IMR-90 (cell line): Measurements from ENCODE around the gene KCTD16. TPM values are rescaled to one million over a fixed set of nuclear protein-coding genes. Genes with fewer than 3 reads are reported as not detected.

ENCODE experiments used
- ATAC-seq: fragments of 200-7000 bp; cut with Tn5 transposase; 2 replicates; pipeline ENCODE4 v1.9.1; 2020; ENCODE audit warnings: low read depth, mild to moderate bottlenecking, moderate library complexity
- BruUV-seq: library from RNA; stranded (reverse); fragments of 400-500 nt; replicated peaks from 2 replicates; lab custom pipeline; 2021; lab: Mats Ljungman, UMichigan
- CTCF ChIA-PET: fragments of 300-600 bp; formaldehyde crosslinking; extraction: SDS; loops from one replicate; lab custom pipeline; 2021; ENCODE audit warnings: antibody characterized with exemption; lab: Yijun Ruan, JAX
- POLR2A ChIA-PET: fragments of 300-600 bp; sonication (Branson Sonifier 250); formaldehyde crosslinking; loops from one replicate; lab custom pipeline; 2022; ENCODE audit warnings: antibody characterized with exemption; ENCODE audit not compliant: unreplicated experiment; lab: Charles Lee
- DNase-seq: peaks from one replicate; pipeline ENCODE4 v3.0.0; 2013
- H2AFZ ChIP-seq: replicated peaks from 2 replicates; pipeline ENCODE3; 2013; ENCODE audit warnings: low read length, mild to moderate bottlenecking; ENCODE audit not compliant: poor library complexity
- H2AK5ac ChIP-seq: 2 replicates; pipeline ENCODE4 v1.6.1; 2013; ENCODE audit warnings: low read depth, low read length, inconsistent platforms
- H2AK9ac ChIP-seq: replicated peaks from 2 replicates; pipeline ENCODE3; 2013; ENCODE audit warnings: mild to moderate bottlenecking, low read depth, low read length, moderate library complexity; ENCODE audit not compliant: poor library complexity
- H2BK120ac ChIP-seq: 2 replicates; pipeline ENCODE4 v1.6.1; 2013; ENCODE audit warnings: low read depth, low read length, inconsistent platforms
- H2BK15ac ChIP-seq: 3 replicates; pipeline ENCODE4 v1.6.1; 2013; ENCODE audit warnings: low read depth, low read length, inconsistent platforms
- H2BK20ac ChIP-seq: 2 replicates; pipeline ENCODE4 v1.6.1; 2013; ENCODE audit warnings: low read depth, mild to moderate bottlenecking, inconsistent platforms, low read length, moderate library complexity
- H2BK5ac ChIP-seq: 2 replicates; pipeline ENCODE4 v1.6.1; 2013; ENCODE audit warnings: mild to moderate bottlenecking, low read depth, low read length, inconsistent platforms; ENCODE audit not compliant: poor library complexity, severe bottlenecking
- H3K14ac ChIP-seq: replicated peaks from 2 replicates; pipeline ENCODE4 v1.6.1; 2013; ENCODE audit warnings: low read depth, low read length, inconsistent platforms
- H3K18ac ChIP-seq: 2 replicates; pipeline ENCODE4 v1.6.1; 2013; ENCODE audit warnings: low read depth, low read length, control low read depth
- H3K23ac ChIP-seq: 2 replicates; pipeline ENCODE4 v1.6.1; 2013; ENCODE audit warnings: low read depth, low read length, inconsistent platforms
- H3K27ac ChIP-seq: 2 replicates; pipeline ENCODE4 v1.5.1; 2013; ENCODE audit warnings: mild to moderate bottlenecking, control low read depth, low read length; ENCODE audit not compliant: insufficient read depth
- H3K27me3 ChIP-seq: 2 replicates; pipeline ENCODE4 v1.6.1; 2013; ENCODE audit warnings: low read length; ENCODE audit not compliant: control insufficient read depth, insufficient read depth
- H3K36me3 ChIP-seq: 2 replicates; pipeline ENCODE4 v1.6.1; 2013; ENCODE audit warnings: low read length, mixed read lengths; ENCODE audit not compliant: control insufficient read depth, insufficient read depth
- H3K4ac ChIP-seq: 2 replicates; pipeline ENCODE4 v1.6.1; 2013; ENCODE audit warnings: low read depth, low read length, inconsistent platforms
- H3K4me1 ChIP-seq: 2 replicates; pipeline ENCODE4 v1.6.1; 2013; ENCODE audit warnings: low read length, mixed read lengths; ENCODE audit not compliant: control insufficient read depth, insufficient read depth
- H3K4me2 ChIP-seq: 2 replicates; pipeline ENCODE4 v1.6.1; 2013; ENCODE audit warnings: low read depth, mild to moderate bottlenecking, control low read depth, low read length, moderate library complexity
- H3K4me3 ChIP-seq: 2 replicates; pipeline ENCODE4 v1.5.1; 2013; ENCODE audit warnings: low read depth, mild to moderate bottlenecking, control low read depth, low read length, moderate library complexity; ENCODE audit not compliant: insufficient read depth
- H3K56ac ChIP-seq: 2 replicates; pipeline ENCODE4 v1.6.1; 2013; ENCODE audit warnings: low read length, inconsistent platforms; ENCODE audit not compliant: insufficient read depth; ENCODE audit errors: extremely low read depth
- H3K79me1 ChIP-seq, 2 experiments: 2 replicates each; pipeline ENCODE4 v1.6.1; 2013; ENCODE audit warnings: low read length in 2 of 2, inconsistent platforms in 1 of 2, low read depth in 1 of 2
- H3K9ac ChIP-seq: 2 replicates; pipeline ENCODE4 v1.6.1; 2013; ENCODE audit warnings: low read depth, low read length, control low read depth
- H3K9me1 ChIP-seq: 2 replicates; pipeline ENCODE4 v1.6.1; 2013; ENCODE audit warnings: low read length, inconsistent platforms; ENCODE audit not compliant: insufficient read depth
- H3K9me3 ChIP-seq: 2 replicates; pipeline ENCODE4 v1.6.1; 2013; ENCODE audit warnings: low read length; ENCODE audit not compliant: control insufficient read depth, insufficient read depth
- H4K20me1 ChIP-seq: 2 replicates; pipeline ENCODE4 v1.6.1; 2013; ENCODE audit warnings: low read length, inconsistent platforms; ENCODE audit not compliant: insufficient read depth
- H4K5ac ChIP-seq: 2 replicates; pipeline ENCODE4 v1.6.1; 2013; ENCODE audit warnings: mild to moderate bottlenecking, low read depth, low read length, control low read depth
- H4K8ac ChIP-seq, 2 experiments: 2 replicates each; pipeline ENCODE4 v1.6.1; 2013; ENCODE audit warnings: low read depth in 2 of 2, low read length in 2 of 2, control low read depth in 1 of 2, inconsistent platforms in 1 of 2
- H4K91ac ChIP-seq: 2 replicates; pipeline ENCODE4 v1.6.1; 2013; ENCODE audit warnings: low read depth, low read length, inconsistent platforms; ENCODE audit not compliant: insufficient read depth
- BHLHE40 ChIP-seq: fragments of 150-350 bp; IDR thresholded peaks from 2 replicates; pipeline ENCODE4 v1.6.1; 2016; ENCODE audit warnings: mild to moderate bottlenecking, low read depth, low read length
- CEBPB ChIP-seq: IDR thresholded peaks from 2 replicates; pipeline ENCODE4 v1.6.1; 2012; ENCODE audit warnings: low read depth, low read length, improper control_type of control experiment
- CHD1 ChIP-seq: IDR thresholded peaks from 2 replicates; pipeline ENCODE4 v1.6.1; 2012; ENCODE audit warnings: low read depth, low read length, improper control_type of control experiment
- FOS ChIP-seq: fragments of 150-350 bp; IDR thresholded peaks from 2 replicates; pipeline ENCODE4 v1.6.1; 2016; ENCODE audit warnings: low read depth, low read length
- MAFK ChIP-seq: IDR thresholded peaks from 2 replicates; pipeline ENCODE4 v1.6.1; 2012; ENCODE audit warnings: low read depth, low read length, improper control_type of control experiment
- MAZ ChIP-seq: IDR thresholded peaks from 2 replicates; pipeline ENCODE4 v1.6.1; 2012; ENCODE audit warnings: low read depth, mild to moderate bottlenecking, low read length, improper control_type of control experiment, moderate library complexity, borderline replicate concordance
- MXI1 ChIP-seq: IDR thresholded peaks from 2 replicates; pipeline ENCODE4 v1.6.1; 2012; ENCODE audit warnings: low read depth, mild to moderate bottlenecking, low read length, moderate library complexity, borderline replicate concordance
- NFE2L2 ChIP-seq: fragments of 150-350 bp; IDR thresholded peaks from 2 replicates; pipeline ENCODE4 v1.6.1; 2016; ENCODE audit warnings: low read depth, mild to moderate bottlenecking, low read length
- POLR2A ChIP-seq: IDR thresholded peaks from 2 replicates; pipeline ENCODE4 v1.6.1; 2012; ENCODE audit warnings: mild to moderate bottlenecking, low read depth, low read length
- RAD21 ChIP-seq: IDR thresholded peaks from 2 replicates; pipeline ENCODE4 v1.6.1; 2012; ENCODE audit warnings: low read length, improper control_type of control experiment
- RCOR1 ChIP-seq: IDR thresholded peaks from 2 replicates; pipeline ENCODE4 v1.6.1; 2012; ENCODE audit warnings: mild to moderate bottlenecking, low read length, improper control_type of control experiment; ENCODE audit not compliant: insufficient replicate concordance
- RFX5 ChIP-seq: IDR thresholded peaks from 2 replicates; pipeline ENCODE4 v1.8.0; 2012; ENCODE audit warnings: low read depth, mild to moderate bottlenecking, low read length, moderate library complexity
- SMC3 ChIP-seq: fragments of 150-350 bp; IDR thresholded peaks from 2 replicates; pipeline ENCODE4 v1.6.1; 2016; ENCODE audit warnings: low read depth, mild to moderate bottlenecking, antibody characterized with exemption, low read length, moderate library complexity
- WGBS, 2 experiments: methylation state at CpG; one replicate each; pipeline versions ENCODE4 v1.1.5 to v1.1.7; 2013; ENCODE audit warnings: missing lambda C conversion rate in 2 of 2; ENCODE audit not compliant: insufficient read length in 1 of 2; ENCODE audit errors: extremely low coverage in 2 of 2; 5-methylcytosine and 5-hydroxymethylcytosine counted together
- dilution Hi-C: fragments of 300-500 bp; cut with HindIII; formaldehyde crosslinking; loops from one replicate; pipeline ENCODE4 v1.14.3; 2018; ENCODE audit warnings: low sequenced_read_pairs; ENCODE audit not compliant: unreplicated experiment
- in situ Hi-C: fragments of 300-500 bp; cut with MboI; formaldehyde crosslinking; loops from 3 replicates; pipeline ENCODE4 v1.14.3; 2019; ENCODE audit warnings: low sequenced_read_pairs, inconsistent platforms, mixed read lengths
- intact Hi-C: fragments of 100-400 bp; cut with micrococcal nuclease; formaldehyde crosslinking; loops from 2 replicates; pipeline ENCODE4 v1.10.0; 2022
- polyA plus RNA-seq, 3 experiments: library from polyadenylated mRNA; depleted of rRNA; stranded (reverse); fragments of >200 nt; gene quantifications; 2 replicates each; pipeline ENCODE4 v1.2.3, GENCODE V29; 2012; ENCODE audit warnings: low replicate concordance in 1 of 3
- total RNA-seq: library from RNA; depleted of rRNA; stranded (reverse); fragments of >200 nt; gene quantifications from 2 replicates; pipeline ENCODE4 v1.2.3, GENCODE V29; 2012
- TF ChIP-seq, protein P1 (sequence below): conservative IDR thresholded peaks from 2 replicates; pipeline ENCODE4 v1.5.1; 2012; ENCODE audit warnings: mild to moderate bottlenecking, low read depth, low read length, improper control_type of control experiment
- TF ChIP-seq, protein P2 (sequence below): fragments of 150-350 bp; IDR thresholded peaks from 2 replicates; pipeline ENCODE4 v1.6.1; 2017; ENCODE audit warnings: mild to moderate bottlenecking, antibody characterized with exemption, low read length, low read depth
- TF ChIP-seq, protein P3 (sequence below): fragments of 150-350 bp; IDR thresholded peaks from 2 replicates; pipeline ENCODE4 v1.6.1; 2016; ENCODE audit warnings: low read depth, mild to moderate bottlenecking, low read length, moderate library complexity, borderline replicate concordance

Gene KCTD16
- total and polyA plus RNA-seq, 2 of the 4 experiments (the other 2 are of a cell fraction) = 0.43 to 1.1 TPM

DNA sequence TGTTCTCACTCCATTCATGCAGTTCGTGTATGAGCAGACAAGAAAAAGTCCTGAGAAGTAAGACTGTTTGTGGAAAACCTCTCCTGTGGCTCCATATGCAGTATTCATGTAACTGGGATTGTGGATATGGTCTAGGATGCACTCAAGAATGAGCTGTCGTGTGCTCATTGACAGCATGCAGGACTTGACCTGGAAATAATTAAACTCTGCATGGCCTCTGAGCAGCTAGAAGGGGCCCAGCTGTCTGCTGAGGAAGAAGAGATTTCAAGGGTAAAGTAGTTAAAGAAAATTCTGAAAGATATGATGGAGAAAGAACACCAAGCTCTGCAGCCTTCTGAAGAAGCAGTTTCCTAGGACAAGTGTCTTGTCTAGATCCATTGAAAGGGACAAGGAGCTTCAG lies 89.4 kb downstream of the KCTD16 start:
- intact Hi-C loops = no loop called here
- POLR2A ChIA-PET = no interaction called here
- no peaks in the 10 kb centered on the region for H3K9me3 ChIP-seq
- H2BK20ac ChIP-seq = no peak overlapping the region
- no peak overlapping the region for H3K56ac ChIP-seq
- no peaks in the 10 kb centered on the region for H4K20me1 ChIP-seq
- BruUV-seq = no TSS peak
- TF ChIP-seq BHLHE40 (no peak), CEBPB (no peak), MAFK (no peak), SMC3 (no peak), NFE2L2 (no peak), FOS (no peak), MAZ (no peak), MXI1 (no peak), CHD1 (no peak), POLR2A (no peak), RAD21 (no peak), RCOR1 (no peak), RFX5 (no peak)
- TF ChIP-seq, protein P1, sequence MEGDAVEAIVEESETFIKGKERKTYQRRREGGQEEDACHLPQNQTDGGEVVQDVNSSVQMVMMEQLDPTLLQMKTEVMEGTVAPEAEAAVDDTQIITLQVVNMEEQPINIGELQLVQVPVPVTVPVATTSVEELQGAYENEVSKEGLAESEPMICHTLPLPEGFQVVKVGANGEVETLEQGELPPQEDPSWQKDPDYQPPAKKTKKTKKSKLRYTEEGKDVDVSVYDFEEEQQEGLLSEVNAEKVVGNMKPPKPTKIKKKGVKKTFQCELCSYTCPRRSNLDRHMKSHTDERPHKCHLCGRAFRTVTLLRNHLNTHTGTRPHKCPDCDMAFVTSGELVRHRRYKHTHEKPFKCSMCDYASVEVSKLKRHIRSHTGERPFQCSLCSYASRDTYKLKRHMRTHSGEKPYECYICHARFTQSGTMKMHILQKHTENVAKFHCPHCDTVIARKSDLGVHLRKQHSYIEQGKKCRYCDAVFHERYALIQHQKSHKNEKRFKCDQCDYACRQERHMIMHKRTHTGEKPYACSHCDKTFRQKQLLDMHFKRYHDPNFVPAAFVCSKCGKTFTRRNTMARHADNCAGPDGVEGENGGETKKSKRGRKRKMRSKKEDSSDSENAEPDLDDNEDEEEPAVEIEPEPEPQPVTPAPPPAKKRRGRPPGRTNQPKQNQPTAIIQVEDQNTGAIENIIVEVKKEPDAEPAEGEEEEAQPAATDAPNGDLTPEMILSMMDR = no peak
- TF ChIP-seq, protein P2, sequence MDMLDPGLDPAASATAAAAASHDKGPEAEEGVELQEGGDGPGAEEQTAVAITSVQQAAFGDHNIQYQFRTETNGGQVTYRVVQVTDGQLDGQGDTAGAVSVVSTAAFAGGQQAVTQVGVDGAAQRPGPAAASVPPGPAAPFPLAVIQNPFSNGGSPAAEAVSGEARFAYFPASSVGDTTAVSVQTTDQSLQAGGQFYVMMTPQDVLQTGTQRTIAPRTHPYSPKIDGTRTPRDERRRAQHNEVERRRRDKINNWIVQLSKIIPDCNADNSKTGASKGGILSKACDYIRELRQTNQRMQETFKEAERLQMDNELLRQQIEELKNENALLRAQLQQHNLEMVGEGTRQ = no peak
- TF ChIP-seq, protein P3, sequence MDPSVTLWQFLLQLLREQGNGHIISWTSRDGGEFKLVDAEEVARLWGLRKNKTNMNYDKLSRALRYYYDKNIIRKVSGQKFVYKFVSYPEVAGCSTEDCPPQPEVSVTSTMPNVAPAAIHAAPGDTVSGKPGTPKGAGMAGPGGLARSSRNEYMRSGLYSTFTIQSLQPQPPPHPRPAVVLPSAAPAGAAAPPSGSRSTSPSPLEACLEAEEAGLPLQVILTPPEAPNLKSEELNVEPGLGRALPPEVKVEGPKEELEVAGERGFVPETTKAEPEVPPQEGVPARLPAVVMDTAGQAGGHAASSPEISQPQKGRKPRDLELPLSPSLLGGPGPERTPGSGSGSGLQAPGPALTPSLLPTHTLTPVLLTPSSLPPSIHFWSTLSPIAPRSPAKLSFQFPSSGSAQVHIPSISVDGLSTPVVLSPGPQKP = no peak
- no peaks in the 10 kb centered on the region for H3K4me1 ChIP-seq
- DNase-seq (no peak), ATAC-seq (no peak)
- H3K4me3 ChIP-seq = no peak overlapping the region
- H4K8ac ChIP-seq = no peak overlapping the region
- no peak overlapping the region for H3K4me2 ChIP-seq
- H3K27me3 ChIP-seq = no peaks in the 10 kb centered on the region; the same call in none of the 2 replicates
- no peak overlapping the region for H2BK15ac ChIP-seq
- H3K14ac ChIP-seq = no peak overlapping the region
- dilution Hi-C loops = no loop called here
- H3K18ac ChIP-seq = no peak overlapping the region
- no peak overlapping the region for H4K5ac ChIP-seq
- in situ Hi-C loops = no loop called here
- H3K79me1 ChIP-seq = no peaks in the 10 kb centered on the region
- no peak overlapping the region for H3K9ac ChIP-seq
- H2AFZ ChIP-seq = no peak overlapping the region
- no peaks in the 10 kb centered on the region for H3K9me1 ChIP-seq
- no peak overlapping the region for H3K27ac ChIP-seq
- no peaks in the 10 kb centered on the region for H3K36me3 ChIP-seq
- no peak overlapping the region for H3K4ac ChIP-seq
- H3K23ac ChIP-seq = no peak overlapping the region
- no peak overlapping the region for H4K91ac ChIP-seq
- WGBS, 2 experiments = 0% methylated on average over 1 of the region's 2 CpGs; no CpG with 5 or more reads in 1 of the 2 experiments
- H2BK120ac ChIP-seq = no peak overlapping the region
- CTCF ChIA-PET = no interaction called here
- no peak overlapping the region for H2BK5ac ChIP-seq
- no peak overlapping the region for H2AK9ac ChIP-seq
- no peak overlapping the region for H2AK5ac ChIP-seq
